H9 (cell line): ENCODE measurements around the gene SLC6A8. TPM values are rescaled to one million over a fixed set of nuclear protein-coding genes. Genes with fewer than 3 reads are reported as not detected.

Experiments
- DNase-seq: peaks from one replicate; pipeline ENCODE4 v3.0.0-alpha.2; 2017
- H2AFZ ChIP-seq: one replicate; pipeline ENCODE4 v1.6.1; 2013; ENCODE audit warnings: mild to moderate bottlenecking, low read length, control low read depth, moderate library complexity
- H2AK5ac ChIP-seq: 2 replicates; pipeline ENCODE4 v1.6.1; 2013; ENCODE audit warnings: low read length, control low read depth, mixed read lengths; ENCODE audit not compliant: insufficient read length
- H2BK120ac ChIP-seq: one replicate; pipeline ENCODE4 v1.6.1; 2013; ENCODE audit warnings: low read depth, mild to moderate bottlenecking, low read length, control low read depth, inconsistent platforms; ENCODE audit not compliant: poor library complexity, severe bottlenecking
- H2BK12ac ChIP-seq: 2 replicates; pipeline ENCODE4 v1.6.1; 2013; ENCODE audit warnings: low read length, control low read depth, mixed read lengths, low read depth; ENCODE audit not compliant: insufficient read length
- H2BK15ac ChIP-seq: 2 replicates; pipeline ENCODE4 v1.6.1; 2013; ENCODE audit warnings: low read depth, low read length, control low read depth
- H2BK20ac ChIP-seq: one replicate; pipeline ENCODE4 v1.6.1; 2013; ENCODE audit warnings: low read depth, mild to moderate bottlenecking, low read length, control low read depth, inconsistent platforms; ENCODE audit not compliant: poor library complexity, severe bottlenecking
- H2BK5ac ChIP-seq: 2 replicates; pipeline ENCODE4 v1.6.1; 2013; ENCODE audit warnings: low read length, control low read depth, mixed read lengths; ENCODE audit not compliant: insufficient read length
- H3K14ac ChIP-seq: 2 replicates; pipeline ENCODE4 v1.6.1; 2013; ENCODE audit warnings: low read length, control low read depth; ENCODE audit not compliant: insufficient read depth
- H3K18ac ChIP-seq: 2 replicates; pipeline ENCODE4 v1.6.1; 2013; ENCODE audit warnings: low read depth, mild to moderate bottlenecking, mixed read lengths, low read length, control low read depth; ENCODE audit not compliant: insufficient read length
- H3K23ac ChIP-seq: 2 replicates; pipeline ENCODE4 v1.6.1; 2013; ENCODE audit warnings: low read length, control low read depth, mixed read lengths, low read depth; ENCODE audit not compliant: insufficient read length
- H3K23me2 ChIP-seq: 2 replicates; pipeline ENCODE4 v1.6.1; 2013; ENCODE audit warnings: low read depth, mild to moderate bottlenecking, mixed read lengths, low read length, control low read depth; ENCODE audit not compliant: insufficient read length, poor library complexity, severe bottlenecking
- H3K27ac ChIP-seq: 2 replicates; pipeline ENCODE4 v1.5.1; 2013; ENCODE audit warnings: low read length, control low read depth, mixed read lengths, low read depth; ENCODE audit not compliant: insufficient read length
- H3K27me3 ChIP-seq: 2 replicates; pipeline ENCODE4 v1.6.1; 2013; ENCODE audit warnings: low read length, control low read depth, inconsistent platforms; ENCODE audit not compliant: insufficient read depth
- H3K4ac ChIP-seq: 2 replicates; pipeline ENCODE4 v1.6.1; 2013; ENCODE audit warnings: low read depth, mild to moderate bottlenecking, control low read depth, inconsistent platforms, low read length, moderate library complexity
- H3K4me1 ChIP-seq: 2 replicates; pipeline ENCODE4 v1.6.1; 2013; ENCODE audit warnings: low read length, control low read depth, inconsistent platforms; ENCODE audit not compliant: insufficient read depth
- H3K4me2 ChIP-seq: 2 replicates; pipeline ENCODE4 v1.6.1; 2013; ENCODE audit warnings: low read length, control low read depth, mixed read lengths; ENCODE audit not compliant: insufficient read length, insufficient read depth
- H3K56ac ChIP-seq: 2 replicates; pipeline ENCODE4 v1.6.1; 2013; ENCODE audit warnings: low read depth, mild to moderate bottlenecking, mixed read lengths, low read length, control low read depth; ENCODE audit not compliant: insufficient read length
- H3K79me1 ChIP-seq: 2 replicates; pipeline ENCODE4 v1.6.1; 2013; ENCODE audit warnings: low read depth, mild to moderate bottlenecking, moderate library complexity, low read length, control low read depth, inconsistent platforms; ENCODE audit not compliant: insufficient read depth, poor library complexity, severe bottlenecking
- H3K79me2 ChIP-seq: 2 replicates; pipeline ENCODE4 v1.6.1; 2013; ENCODE audit warnings: low read length, control low read depth, inconsistent platforms; ENCODE audit not compliant: insufficient read depth
- H3K9ac ChIP-seq: 2 replicates; pipeline ENCODE4 v1.6.1; 2013; ENCODE audit warnings: low read length, control low read depth, mixed read lengths; ENCODE audit not compliant: insufficient read length; ENCODE audit errors: extremely low read depth
- H3K9me3 ChIP-seq: one replicate; pipeline ENCODE4 v1.6.1; 2013; ENCODE audit warnings: low read depth, low read length, inconsistent platforms; ENCODE audit not compliant: control insufficient read depth
- H3T11ph ChIP-seq: one replicate; pipeline ENCODE4 v1.6.1; 2013; ENCODE audit warnings: mild to moderate bottlenecking, low read length, control low read depth, inconsistent platforms
- H4K20me1 ChIP-seq: one replicate; pipeline ENCODE4 v1.6.1; 2013; ENCODE audit not compliant: control insufficient read depth, insufficient read length, insufficient read depth
- H4K5ac ChIP-seq: 2 replicates; pipeline ENCODE4 v1.6.1; 2013; ENCODE audit warnings: low read depth, mild to moderate bottlenecking, mixed read lengths, low read length, control low read depth; ENCODE audit not compliant: insufficient read length
- H4K8ac ChIP-seq: replicated peaks from 2 replicates; pipeline ENCODE4 v1.6.1; 2013; ENCODE audit warnings: low read length, control low read depth, mixed read lengths, low read depth; ENCODE audit not compliant: insufficient read length
- H4K91ac ChIP-seq: 2 replicates; pipeline ENCODE4 v1.6.1; 2013; ENCODE audit warnings: low read depth, mild to moderate bottlenecking, moderate library complexity, mixed read lengths, low read length, control low read depth; ENCODE audit not compliant: insufficient read length
- H3K27ac Mint-ChIP-seq, 3 experiments: 2 replicates in 2 of 3; 3 replicates in 1 of 3; pipeline ENCODE4 v1.8.0; 2020 to 2021; ENCODE audit warnings: mixed read lengths in 3 of 3, mild to moderate bottlenecking in 1 of 3, moderate library complexity in 1 of 3
- H3K27me3 Mint-ChIP-seq: 2 replicates; pipeline ENCODE4 v1.8.0; 2021; ENCODE audit warnings: low read depth, mild to moderate bottlenecking, moderate library complexity, mixed read lengths
- H3K36me3 Mint-ChIP-seq, 3 experiments: 2 replicates in 2 of 3; 3 replicates in 1 of 3; pipeline ENCODE4 v1.8.0; 2020 to 2021; ENCODE audit warnings: low read depth in 3 of 3, mixed read lengths in 3 of 3; ENCODE audit not compliant: insufficient read depth in 1 of 3
- H3K4me1 Mint-ChIP-seq, 2 experiments: 2 replicates each; pipeline ENCODE4 v1.8.0; 2020; ENCODE audit warnings: mixed read lengths in 2 of 2
- H3K4me3 Mint-ChIP-seq, 2 experiments: 2 replicates in 1 of 2; 3 replicates in 1 of 2; pipeline ENCODE4 v1.8.0; 2020 to 2021; ENCODE audit warnings: mild to moderate bottlenecking in 2 of 2, mixed read lengths in 2 of 2, moderate library complexity in 1 of 2
- H3K9me3 Mint-ChIP-seq, 2 experiments: 2 replicates in 1 of 2; 3 replicates in 1 of 2; pipeline ENCODE4 v1.8.0; 2020; ENCODE audit warnings: mild to moderate bottlenecking in 2 of 2, mixed read lengths in 2 of 2, moderate library complexity in 1 of 2
- WGBS: extraction: QIAGEN DNeasy Blood & Tissue Kit; methylation state at CpG from one replicate; pipeline ENCODE4 v1.1.7; 2013; ENCODE audit warnings: missing lambda C conversion rate, low lambda C conversion rate, mixed read lengths; ENCODE audit not compliant: insufficient read length; ENCODE audit errors: extremely low coverage; 5-methylcytosine and 5-hydroxymethylcytosine counted together
- total RNA-seq: library from RNA; stranded (reverse); gene quantifications from 2 replicates; pipeline ENCODE4 v1.2.1, GENCODE V29; 2021
- TF ChIP-seq, protein P1 (sequence below): fragments of 200-600 bp; sonication (generic); conservative IDR thresholded peaks from 3 replicates; pipeline ENCODE4 v1.8.0; 2021; ENCODE audit warnings: antibody characterized with exemption, mild to moderate bottlenecking

The SLC6A8 gene
- total RNA-seq, 1 experiment from 2014 or later = 229 TPM

GRCh38 chrX:153709726-153710674 is 22.3 kb downstream of the SLC6A8 start:
- Histone ChIP-seq H3K9me3 (peaks cover 26% of the 10 kb centered on the region), H3K4me1 (no peaks in the 10 kb centered on the region), H2BK120ac (no peak overlapping the region), H4K5ac (no peak overlapping the region), H2BK12ac (no peak overlapping the region), H3K18ac (no peak overlapping the region), H3K9ac (no peak overlapping the region), H2BK5ac (no peak overlapping the region), H2BK15ac (no peak overlapping the region), H2BK20ac (no peak overlapping the region), H4K20me1 (no peaks in the 10 kb centered on the region), H4K91ac (no peak overlapping the region), H2AK5ac (no peak overlapping the region), H2AFZ (no peak overlapping the region), H3K79me2 (no peaks in the 10 kb centered on the region), H3K27ac (no peak overlapping the region), H3K14ac (no peak overlapping the region), H3K56ac (no peak overlapping the region), H3K27me3 (no peaks in the 10 kb centered on the region), H3K4ac (no peak overlapping the region), H3K79me1 (no peaks in the 10 kb centered on the region), H3K23ac (no peak overlapping the region), H4K8ac (no peak overlapping the region), H3K23me2 (no peaks in the 10 kb centered on the region), H3K4me2 (no peak overlapping the region), H3T11ph (no peak overlapping the region)
- H3K27ac Mint-ChIP-seq = no peak overlapping the region
- DNase-seq = no peak
- peak overlapping the region in 1 of 2 experiments; percentile 28; a peak in 2 of 5 replicates for H3K4me3 Mint-ChIP-seq
- peaks cover 3 to 6% of the 10 kb centered on the region in 2 experiments; a peak in 3 of 4 replicates for H3K4me1 Mint-ChIP-seq
- no CpG with 5 or more reads among the region's 27 CpGs for WGBS
- peaks cover 31 to 70% (median 50%) of the 10 kb centered on the region in 3 experiments for H3K36me3 Mint-ChIP-seq
- TF ChIP-seq, protein P1, sequence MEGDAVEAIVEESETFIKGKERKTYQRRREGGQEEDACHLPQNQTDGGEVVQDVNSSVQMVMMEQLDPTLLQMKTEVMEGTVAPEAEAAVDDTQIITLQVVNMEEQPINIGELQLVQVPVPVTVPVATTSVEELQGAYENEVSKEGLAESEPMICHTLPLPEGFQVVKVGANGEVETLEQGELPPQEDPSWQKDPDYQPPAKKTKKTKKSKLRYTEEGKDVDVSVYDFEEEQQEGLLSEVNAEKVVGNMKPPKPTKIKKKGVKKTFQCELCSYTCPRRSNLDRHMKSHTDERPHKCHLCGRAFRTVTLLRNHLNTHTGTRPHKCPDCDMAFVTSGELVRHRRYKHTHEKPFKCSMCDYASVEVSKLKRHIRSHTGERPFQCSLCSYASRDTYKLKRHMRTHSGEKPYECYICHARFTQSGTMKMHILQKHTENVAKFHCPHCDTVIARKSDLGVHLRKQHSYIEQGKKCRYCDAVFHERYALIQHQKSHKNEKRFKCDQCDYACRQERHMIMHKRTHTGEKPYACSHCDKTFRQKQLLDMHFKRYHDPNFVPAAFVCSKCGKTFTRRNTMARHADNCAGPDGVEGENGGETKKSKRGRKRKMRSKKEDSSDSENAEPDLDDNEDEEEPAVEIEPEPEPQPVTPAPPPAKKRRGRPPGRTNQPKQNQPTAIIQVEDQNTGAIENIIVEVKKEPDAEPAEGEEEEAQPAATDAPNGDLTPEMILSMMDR = no peak
- H3K9me3 Mint-ChIP-seq = peaks cover 70 to 77% of the 10 kb centered on the region in 2 experiments
- H3K27me3 Mint-ChIP-seq = no peaks in the 10 kb centered on the region
